Measurements from ENCODE around the gene GALNT7.

The GALNT7 gene

GRCh38 chr4:173231916-173232315, 63.3 kb downstream of the GALNT7 start:
- in situ Hi-C loops (cut with MboI; ENCODE audit: low sequenced_read_pairs): no loop called here

- in situ Hi-C loops (cut with MboI; ENCODE audit: low sequenced_read_pairs): no loop called here
Measured at GRCh38 chr4:173233857-173234256, 65.2 kb downstream of the GALNT7 start.

GRCh38 chr4:173235050-173235449, 66.4 kb downstream of the GALNT7 start:
- in situ Hi-C loops (cut with MboI; ENCODE audit: low sequenced_read_pairs): no loop called here

DNA sequence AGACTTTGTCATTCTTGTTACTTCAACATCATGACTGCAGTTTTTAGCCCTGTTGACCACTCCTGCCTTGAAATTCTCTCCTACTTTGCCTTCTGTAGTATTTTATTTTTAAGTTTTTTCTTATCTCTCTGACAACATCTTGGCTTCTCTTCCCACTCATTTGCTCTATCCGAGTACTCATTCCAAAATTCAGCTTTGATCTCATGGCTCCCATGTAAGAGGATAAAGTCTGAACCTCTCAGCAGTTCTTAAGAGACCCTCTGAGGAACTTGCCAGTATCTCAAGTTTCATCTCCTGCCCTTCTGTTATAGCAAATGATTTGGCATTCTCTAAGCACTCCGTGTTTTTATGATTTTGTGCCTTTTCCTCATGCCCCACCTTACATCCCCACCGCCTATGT, 67.7 kb downstream of the GALNT7 start:
- in situ Hi-C loops (cut with MboI; ENCODE audit: low sequenced_read_pairs): no loop called here

DNA sequence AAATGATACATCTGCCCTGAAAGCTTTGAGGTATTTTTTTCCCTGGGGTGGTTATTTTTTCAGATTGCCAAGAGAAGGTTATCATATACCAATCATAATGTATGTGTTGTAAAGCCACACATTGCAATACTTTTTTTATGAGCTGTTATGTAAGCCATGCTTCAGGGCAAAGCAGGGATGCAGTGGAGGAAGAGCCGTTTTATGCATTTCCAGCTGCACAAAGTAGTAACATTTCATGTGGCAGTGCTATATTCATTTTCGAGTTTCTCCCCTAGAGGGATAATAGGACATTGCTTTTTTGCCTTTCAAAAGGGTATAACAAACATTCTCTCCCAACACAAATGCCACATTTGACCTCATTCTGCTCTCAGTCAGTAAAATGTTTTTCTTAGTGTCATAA, 68.5 kb downstream of the GALNT7 start:
- in situ Hi-C loops (cut with MboI; ENCODE audit: low sequenced_read_pairs): no loop called here

- in situ Hi-C loops (cut with MboI; ENCODE audit: low sequenced_read_pairs): no loop called here
Measured at GRCh38 chr4:173237762-173238161, 69.2 kb downstream of the GALNT7 start.

DNA sequence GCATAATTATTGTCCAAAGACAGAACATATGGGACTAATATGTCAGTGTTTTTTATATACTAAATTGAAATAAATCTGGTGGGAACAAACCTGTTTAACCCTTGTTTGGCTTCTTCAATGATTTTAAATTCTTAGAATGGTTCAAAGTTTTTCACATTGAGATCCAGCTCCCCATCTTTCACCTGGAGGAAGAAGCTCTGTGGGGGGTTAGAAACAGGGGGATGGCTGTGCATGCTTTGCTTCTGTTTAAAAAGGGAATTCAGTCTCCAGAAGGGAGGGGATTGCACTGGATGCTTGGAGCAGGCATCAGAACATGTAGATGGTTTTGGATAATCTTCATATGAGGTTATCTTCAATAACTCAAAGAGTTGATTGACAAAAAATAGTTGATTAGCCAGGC, 72.1 kb downstream of the GALNT7 start:
- in situ Hi-C loops (cut with MboI; ENCODE audit: low sequenced_read_pairs): no loop called here

DNA sequence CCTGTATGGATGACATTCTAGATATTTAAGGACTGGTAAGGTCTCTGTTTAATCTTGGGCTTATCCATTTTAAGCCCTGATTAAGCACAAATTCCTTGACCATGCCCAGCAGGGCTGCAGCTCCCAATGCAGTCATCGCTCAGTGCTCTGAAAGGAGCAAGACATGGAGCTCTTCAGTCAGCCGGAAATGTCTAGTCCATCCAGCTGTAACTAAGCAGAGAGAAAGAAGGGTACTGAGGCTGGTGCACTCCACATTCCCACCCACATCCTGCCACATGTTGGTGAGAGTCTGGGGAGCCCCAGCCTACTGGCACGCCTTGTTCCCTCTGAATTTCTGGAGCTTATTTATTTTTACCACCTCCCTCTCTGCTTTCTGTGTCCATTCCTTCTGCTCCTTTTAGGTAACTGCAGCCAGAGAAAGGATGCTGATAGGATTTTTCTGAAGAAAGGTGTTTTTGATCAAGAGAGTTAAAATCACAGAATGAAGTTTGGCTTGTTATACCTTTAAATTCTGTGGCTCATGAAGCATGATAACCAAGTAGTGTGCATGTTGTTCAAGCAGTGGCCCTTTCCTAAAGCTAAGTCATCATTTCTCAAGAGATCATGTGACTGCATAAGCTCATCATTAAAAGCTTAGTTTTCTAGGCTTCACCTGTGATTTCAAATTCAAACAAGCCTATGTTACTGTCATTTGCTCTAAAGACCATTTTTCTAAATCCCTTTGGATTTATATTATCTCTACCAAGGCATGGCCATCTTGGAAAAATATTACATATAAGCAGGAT, 74.0 kb downstream of the GALNT7 start:
- in situ Hi-C loops (cut with MboI; ENCODE audit: low sequenced_read_pairs): no loop called here

DNA sequence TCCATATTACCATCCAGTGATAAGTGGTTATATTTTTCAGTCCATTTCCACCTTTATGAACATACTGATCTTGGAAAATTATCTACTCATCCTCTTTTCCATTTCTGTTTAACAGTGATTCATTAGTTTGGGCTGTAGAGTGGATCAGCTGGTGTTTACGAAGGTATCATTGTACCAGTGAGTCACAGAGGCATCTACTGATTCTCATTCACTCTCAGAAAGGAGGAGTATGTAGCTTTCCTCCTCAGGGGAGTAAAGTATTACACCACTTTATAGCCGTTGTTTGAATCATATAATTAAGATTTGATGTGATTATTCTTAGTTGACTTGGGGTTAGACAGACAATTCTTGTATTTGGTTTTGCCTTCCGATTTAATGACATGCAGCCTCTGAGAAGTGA, 74.7 kb downstream of the GALNT7 start:
- in situ Hi-C loops (cut with MboI; ENCODE audit: low sequenced_read_pairs): no loop called here

DNA sequence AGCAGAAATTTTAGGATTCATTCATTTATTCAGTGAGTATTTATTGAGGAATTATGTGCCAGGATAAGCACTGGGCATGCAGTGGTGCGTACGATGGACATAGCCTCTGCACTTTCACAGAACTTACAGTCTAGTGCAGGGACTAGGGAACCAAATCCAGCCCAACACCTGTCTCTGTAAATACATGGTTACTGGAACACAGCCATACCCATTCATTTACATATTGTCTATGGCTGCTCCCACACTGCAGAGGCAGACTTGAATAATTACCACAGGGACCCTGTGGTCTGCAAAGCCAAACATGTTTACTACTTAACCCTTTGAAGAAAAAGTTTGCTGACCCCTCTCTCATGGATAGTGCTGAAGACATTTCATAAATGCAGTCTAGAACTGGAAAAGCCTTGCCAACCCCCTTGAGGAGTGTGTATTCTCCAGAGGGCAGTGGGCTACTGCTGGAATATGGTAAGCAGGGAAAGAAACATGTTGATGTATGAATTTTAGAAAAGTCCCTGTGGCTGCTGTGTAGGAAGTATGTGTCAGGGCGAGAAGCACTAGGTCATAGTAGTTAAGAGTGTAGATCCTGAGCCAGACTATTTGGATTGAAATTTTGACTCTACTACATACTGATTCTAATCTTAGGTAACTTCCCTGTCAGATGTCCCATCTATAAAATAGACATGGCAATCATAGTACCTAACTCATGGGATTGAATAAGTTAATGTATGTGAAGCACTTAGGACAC, 75.5 kb downstream of the GALNT7 start:
- in situ Hi-C loops (cut with MboI; ENCODE audit: low sequenced_read_pairs): no loop called here

DNA sequence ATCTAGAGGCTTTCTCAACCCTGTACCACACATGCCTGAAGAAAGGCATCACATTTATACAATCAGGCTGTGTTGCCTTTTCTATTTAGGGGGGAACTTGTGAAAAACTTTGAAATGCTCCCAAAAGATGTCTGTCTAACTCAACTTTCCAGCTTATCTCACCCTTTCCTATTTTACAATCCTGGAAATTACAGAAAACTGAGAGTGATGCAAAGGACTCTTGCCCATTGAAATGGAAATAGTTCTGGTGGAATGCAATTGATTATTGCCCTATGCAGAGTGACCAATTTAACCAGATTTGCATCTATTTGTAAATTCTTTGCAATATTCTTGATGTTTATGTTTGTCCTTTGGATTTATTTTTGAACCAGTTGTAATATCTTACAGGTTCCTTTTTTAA, 77.3 kb downstream of the GALNT7 start:
- in situ Hi-C loops (cut with MboI; ENCODE audit: low sequenced_read_pairs): no loop called here

DNA sequence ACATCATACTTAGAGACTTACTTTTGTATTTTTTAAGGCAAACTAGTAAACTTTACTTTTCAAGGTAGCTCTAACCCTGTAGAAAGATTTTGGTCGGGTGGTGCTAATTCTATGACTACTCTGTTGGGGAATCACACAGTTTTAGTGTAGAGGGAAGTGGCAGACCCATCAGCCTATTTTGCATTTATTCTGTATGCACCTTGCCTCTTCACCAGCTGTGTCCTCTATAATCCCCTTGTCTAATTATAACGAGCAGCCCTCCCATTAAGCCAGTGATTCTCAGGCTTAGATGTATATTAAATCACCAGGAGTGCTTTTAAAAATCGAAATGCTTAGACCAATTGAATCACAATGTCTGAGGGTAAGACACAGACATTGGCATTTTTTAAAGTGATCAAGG, 78.1 kb downstream of the GALNT7 start:
- in situ Hi-C loops (cut with MboI; ENCODE audit: low sequenced_read_pairs): no loop called here

GRCh38 chr4:173247321-173247720, 78.7 kb downstream of the GALNT7 start:
- in situ Hi-C loops (cut with MboI; ENCODE audit: low sequenced_read_pairs): no loop called here

GRCh38 chr4:173248690-173249089, 80.1 kb downstream of the GALNT7 start:
- in situ Hi-C loops (cut with MboI; ENCODE audit: low sequenced_read_pairs): no loop called here

- in situ Hi-C loops (cut with MboI; ENCODE audit: low sequenced_read_pairs): no loop called here
Measured at GRCh38 chr4:173252024-173252935, 83.7 kb downstream of the GALNT7 start.

- in situ Hi-C loops (cut with MboI; ENCODE audit: low sequenced_read_pairs): no loop called here
Measured at GRCh38 chr4:173253561-173253960, 85.0 kb downstream of the GALNT7 start.

GRCh38 chr4:173254646-173255045, 86.0 kb downstream of the GALNT7 start:
- in situ Hi-C loops (cut with MboI; ENCODE audit: low sequenced_read_pairs): no loop called here

DNA sequence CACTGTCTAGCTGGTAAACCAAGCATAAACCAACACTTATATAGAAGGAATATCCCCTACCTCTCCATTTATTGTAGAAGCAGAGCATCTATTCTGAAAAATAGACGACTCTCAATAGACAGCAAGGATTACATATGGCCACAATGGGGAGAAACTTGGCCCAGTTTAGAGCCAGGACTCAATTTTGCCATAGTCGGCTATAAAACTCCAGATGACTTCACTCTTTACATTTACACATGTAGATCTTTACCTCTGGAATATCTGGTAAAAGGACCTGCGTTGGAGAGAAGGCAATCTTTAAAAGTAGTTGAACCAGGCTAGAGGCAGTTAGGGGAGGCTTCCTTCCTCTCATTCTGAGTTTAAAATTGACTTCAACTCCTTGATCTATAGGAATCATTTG, 88.2 kb downstream of the GALNT7 start:
- in situ Hi-C loops (cut with MboI; ENCODE audit: low sequenced_read_pairs): no loop called here

DNA sequence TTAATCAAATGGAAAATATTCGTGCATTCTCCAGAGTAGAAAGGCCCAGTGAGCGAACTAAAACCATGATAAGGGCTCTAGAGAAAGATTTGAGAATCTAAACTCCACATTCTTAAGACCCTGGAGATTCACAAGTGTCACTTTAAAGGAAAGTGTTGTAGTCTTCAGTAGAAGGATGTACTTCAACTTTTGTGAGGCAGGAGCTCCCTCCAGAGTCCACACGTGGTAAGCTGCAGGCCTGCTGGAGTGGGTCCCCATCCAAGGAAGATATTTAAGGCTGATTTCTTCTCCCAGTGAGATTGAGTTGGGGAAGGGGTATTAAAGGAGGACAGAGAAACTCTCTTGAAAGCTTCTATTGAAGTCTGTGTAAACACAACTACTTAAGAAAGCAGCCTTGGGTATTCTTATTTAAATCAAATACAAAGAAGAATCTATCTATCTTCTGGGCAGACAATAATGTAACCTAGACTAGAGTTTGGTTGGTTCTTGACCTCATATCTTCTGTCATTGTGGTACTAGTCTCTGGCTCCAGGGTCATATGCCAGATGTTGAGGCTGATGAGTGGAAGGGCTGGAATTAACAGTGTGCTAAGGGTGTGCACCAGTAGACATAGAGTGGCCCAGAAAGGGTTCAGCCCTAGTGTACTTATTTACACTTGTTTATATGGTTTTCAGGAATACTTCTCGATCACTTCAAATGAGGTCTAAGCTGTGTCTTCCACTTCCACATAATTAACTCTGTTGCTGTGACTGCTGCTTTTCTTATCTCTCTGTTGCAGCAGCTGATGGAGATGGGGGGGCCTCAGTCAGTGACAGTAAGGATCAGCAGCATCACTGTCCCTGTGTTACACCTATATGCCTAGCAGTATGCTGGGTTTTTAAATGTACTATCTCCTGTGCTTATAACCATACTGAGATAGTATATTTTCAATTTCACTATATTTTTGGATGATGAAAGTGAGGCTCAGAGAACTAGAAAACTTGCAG, 89.4 kb downstream of the GALNT7 start:
- in situ Hi-C loops (cut with MboI; ENCODE audit: low sequenced_read_pairs): no loop called here

- in situ Hi-C loops (cut with MboI; ENCODE audit: low sequenced_read_pairs): no loop called here
Measured at GRCh38 chr4:173258866-173259265, 90.3 kb downstream of the GALNT7 start.
